Breast epithelium (tissue), 3 donors: ENCODE measurements around the gene MYCN.

ENCODE experiments used
- CTCF ChIP-seq, 3 donors: fragments of 450-650 bp; IDR thresholded peaks; one replicate each; pipeline ENCODE4 v1.5.1; 2016 to 2017; ENCODE audit warnings: antibody characterized with exemption in 3 of 3, mild to moderate bottlenecking in 3 of 3, moderate library complexity in 3 of 3
- POLR2A ChIP-seq: fragments of 450-650 bp; IDR thresholded peaks from one replicate; pipeline ENCODE4 v1.6.1; 2016; ENCODE audit warnings: antibody characterized with exemption, mild to moderate bottlenecking, moderate library complexity
- POLR2AphosphoS5 ChIP-seq, 3 donors: sonication (generic); formaldehyde crosslinking; IDR thresholded peaks; one replicate each; pipeline ENCODE4 v1.6.1; 2017; ENCODE audit warnings: antibody characterized with exemption in 3 of 3

- no peak for TF ChIP-seq CTCF (IDR thresholded peaks at IDR 0.05)
- TF ChIP-seq POLR2A, result no peak
- TF ChIP-seq POLR2AphosphoS5 (IDR thresholded peaks at IDR 0.05), result no peak
Observed at GRCh38 chr2:15931319-15931890, 8.9 kb upstream of the MYCN start.
